HPDE6-E6E7 (cell line): ENCODE data around the gene SEC61A1.

ENCODE experiments used
- DNase-seq: peaks from one replicate; pipeline ENCODE4 v3.0.0; 2011; ENCODE audit warnings: missing footprints; ENCODE audit errors: extremely low spot score

SEC61A1 gene

GRCh38 chr3:128113817-128114794, 61.9 kb downstream of the SEC61A1 start:
- no peak for DNase-seq
